Natural killer cell (primary cell): ENCODE data around the gene CAB39. TPM values are rescaled to one million over a fixed set of nuclear protein-coding genes. Genes with fewer than 3 reads are reported as not detected.

Source experiments
- ATAC-seq, 3 donors: fragments of 150-1000 bp in 2 of 3; fragments of 200-7000 bp in 1 of 3; cut with Tn5 transposase; 1 replicate in 1 of 3; 2 replicates in 2 of 3; pipeline ENCODE4 v1.10.0; 2021; ENCODE audit warnings: mild to moderate bottlenecking in 2 of 3, moderate library complexity in 2 of 3
- DNase-seq, 2 donors: peaks; one replicate each; pipeline versions ENCODE4 v3.0.0 to v3.0.0-alpha.2; 2013 to 2021; ENCODE audit warnings: mixed read lengths in 1 of 2
- H3K27ac ChIP-seq: one replicate; pipeline ENCODE4 v1.5.1; 2013; ENCODE audit warnings: mild to moderate bottlenecking, low read length
- H3K27me3 ChIP-seq: one replicate; pipeline ENCODE4 v1.6.1; 2013; ENCODE audit warnings: low read length; ENCODE audit not compliant: control insufficient read depth, insufficient read depth
- H3K36me3 ChIP-seq: one replicate; pipeline ENCODE4 v1.6.1; 2013; ENCODE audit warnings: low read length; ENCODE audit not compliant: control insufficient read depth, insufficient read depth
- H3K4me1 ChIP-seq: one replicate; pipeline ENCODE4 v1.6.1; 2013; ENCODE audit warnings: low read length; ENCODE audit not compliant: control insufficient read depth, insufficient read depth
- H3K4me3 ChIP-seq: one replicate; pipeline ENCODE4 v1.5.1; 2013; ENCODE audit warnings: low read length
- H3K9me3 ChIP-seq: one replicate; pipeline ENCODE4 v1.6.1; 2013; ENCODE audit warnings: low read length; ENCODE audit not compliant: control insufficient read depth, insufficient read depth
- H3K27ac Mint-ChIP-seq, 2 donors: one replicate each; pipeline ENCODE4 v1.8.0; 2022; ENCODE audit warnings: mild to moderate bottlenecking in 2 of 2, mixed read lengths in 2 of 2, moderate library complexity in 1 of 2
- H3K27me3 Mint-ChIP-seq, 2 donors: one replicate each; pipeline ENCODE4 v1.8.0; 2022; ENCODE audit warnings: low read depth in 2 of 2, mixed read lengths in 2 of 2
- H3K36me3 Mint-ChIP-seq: one replicate; pipeline ENCODE4 v1.8.0; 2022; ENCODE audit warnings: mixed read lengths
- H3K4me1 Mint-ChIP-seq, 2 donors: one replicate each; pipeline ENCODE4 v1.8.0; 2022; ENCODE audit warnings: mixed read lengths in 2 of 2
- H3K4me3 Mint-ChIP-seq: one replicate; pipeline ENCODE4 v1.8.0; 2022; ENCODE audit warnings: mild to moderate bottlenecking, moderate library complexity, mixed read lengths
- H3K9me3 Mint-ChIP-seq, 2 donors: one replicate each; pipeline ENCODE4 v1.8.0; 2022; ENCODE audit warnings: mixed read lengths in 2 of 2
- WGBS: methylation state at CpG from one replicate; pipeline ENCODE4 v1.1.7; 2013; ENCODE audit warnings: missing lambda C conversion rate; ENCODE audit not compliant: insufficient coverage; 5-methylcytosine and 5-hydroxymethylcytosine counted together
- intact Hi-C: fragments of 100-400 bp; cut with micrococcal nuclease; formaldehyde crosslinking; loops from one replicate; pipeline ENCODE4 v1.14.2; 2022
- total RNA-seq, 4 donors: library from RNA; stranded (reverse); fragments of 120-200 nt in 1 of 4; gene quantifications; one replicate each; pipeline versions ENCODE4 v1.2.3 to v1.2.4, GENCODE V29; 2013 to 2022
- TF ChIP-seq, protein P1 (sequence below): fragments of 200-600 bp; IDR thresholded peaks from one replicate; pipeline ENCODE4 v1.8.0; 2022; ENCODE audit warnings: antibody characterized with exemption

The CAB39 gene
- total RNA-seq, 3 donors from 2014 or later (not counting 1 experiment from before 2014, with no cell fraction given): 75.4 to 96.5 (median 90.5) TPM

- Mint-ChIP-seq H3K4me3 (peak overlapping the region; percentile 10), H3K4me1 (peaks cover 58 to 62% of the 10 kb centered on the region in 2 donors), H3K36me3 (peaks cover 5% of the 10 kb centered on the region), H3K27ac (peak overlapping the region; percentile 25 to 52), H3K27me3 (no peaks in the 10 kb centered on the region), H3K9me3 (no peaks in the 10 kb centered on the region)
- peak in 1 of 2 donors; percentile 58 for DNase-seq
- intact Hi-C loops: no loop called here
- no peaks in the 10 kb centered on the region for H3K27me3 ChIP-seq
- H3K36me3 ChIP-seq: peaks cover 13% of the 10 kb centered on the region
- H3K9me3 ChIP-seq: no peaks in the 10 kb centered on the region
- H3K4me1 ChIP-seq: peaks cover 13% of the 10 kb centered on the region
- whole genome bisulfite sequencing: 80% methylated on average over 4 of the region's 4 CpGs
- TF ChIP-seq, protein P1, sequence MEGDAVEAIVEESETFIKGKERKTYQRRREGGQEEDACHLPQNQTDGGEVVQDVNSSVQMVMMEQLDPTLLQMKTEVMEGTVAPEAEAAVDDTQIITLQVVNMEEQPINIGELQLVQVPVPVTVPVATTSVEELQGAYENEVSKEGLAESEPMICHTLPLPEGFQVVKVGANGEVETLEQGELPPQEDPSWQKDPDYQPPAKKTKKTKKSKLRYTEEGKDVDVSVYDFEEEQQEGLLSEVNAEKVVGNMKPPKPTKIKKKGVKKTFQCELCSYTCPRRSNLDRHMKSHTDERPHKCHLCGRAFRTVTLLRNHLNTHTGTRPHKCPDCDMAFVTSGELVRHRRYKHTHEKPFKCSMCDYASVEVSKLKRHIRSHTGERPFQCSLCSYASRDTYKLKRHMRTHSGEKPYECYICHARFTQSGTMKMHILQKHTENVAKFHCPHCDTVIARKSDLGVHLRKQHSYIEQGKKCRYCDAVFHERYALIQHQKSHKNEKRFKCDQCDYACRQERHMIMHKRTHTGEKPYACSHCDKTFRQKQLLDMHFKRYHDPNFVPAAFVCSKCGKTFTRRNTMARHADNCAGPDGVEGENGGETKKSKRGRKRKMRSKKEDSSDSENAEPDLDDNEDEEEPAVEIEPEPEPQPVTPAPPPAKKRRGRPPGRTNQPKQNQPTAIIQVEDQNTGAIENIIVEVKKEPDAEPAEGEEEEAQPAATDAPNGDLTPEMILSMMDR: no peak
- ATAC-seq: peak in 2 of 3 donors; percentile 36 to 58
- H3K27ac ChIP-seq: no peak overlapping the region
- H3K4me3 ChIP-seq: no peak overlapping the region
Observed at GRCh38 chr2:230773039-230773773, 60.6 kb downstream of the CAB39 start.

DNA sequence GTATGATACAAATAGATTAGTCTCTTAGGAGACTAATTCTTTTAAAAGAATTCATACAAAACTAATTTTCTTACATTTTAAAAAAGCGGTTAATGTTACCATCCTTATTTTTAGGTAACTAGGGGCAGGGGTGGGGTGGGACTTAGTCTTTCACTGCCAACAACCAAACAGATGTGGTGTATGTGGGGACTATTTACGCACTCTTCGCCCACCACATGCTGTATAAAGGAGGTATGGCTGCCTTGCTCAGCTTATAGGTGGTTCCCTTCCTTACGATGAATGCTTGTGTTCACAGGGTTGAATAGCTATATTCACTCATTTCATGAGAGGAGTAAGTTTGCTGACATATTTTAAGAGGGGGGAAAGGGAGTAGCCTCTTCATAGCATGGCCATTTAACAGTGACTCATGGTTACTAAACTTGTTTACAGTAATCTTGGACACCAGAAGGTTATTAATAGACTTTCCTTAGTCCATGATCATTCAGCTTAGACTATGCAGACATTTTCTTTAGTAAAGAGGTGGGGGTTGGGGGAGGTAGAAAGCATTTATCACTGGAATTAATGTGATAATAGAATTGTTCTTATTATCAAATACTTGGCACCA lies 61.8 kb downstream of the CAB39 start:
- peak in 1 of 3 donors; percentile 16 for ATAC-seq
- no peak overlapping the region for H3K27ac ChIP-seq
- DNase-seq: no peak
- no peak overlapping the region for H3K4me3 ChIP-seq
- Mint-ChIP-seq H3K36me3 (no peaks in the 10 kb centered on the region), H3K9me3 (no peaks in the 10 kb centered on the region), H3K4me1 (peaks cover 63 to 71% of the 10 kb centered on the region in 2 donors), H3K27me3 (no peaks in the 10 kb centered on the region), H3K27ac (no peak overlapping the region), H3K4me3 (no peak overlapping the region)
- H3K36me3 ChIP-seq: peaks cover 8% of the 10 kb centered on the region
- H3K27me3 ChIP-seq: no peaks in the 10 kb centered on the region
- peaks cover 19% of the 10 kb centered on the region for H3K4me1 ChIP-seq
- intact Hi-C loops: no loop called here
- H3K9me3 ChIP-seq: no peaks in the 10 kb centered on the region
- TF ChIP-seq, protein P1: no peak
- 100% methylated on average over 3 of the region's 4 CpGs for WGBS

DNA sequence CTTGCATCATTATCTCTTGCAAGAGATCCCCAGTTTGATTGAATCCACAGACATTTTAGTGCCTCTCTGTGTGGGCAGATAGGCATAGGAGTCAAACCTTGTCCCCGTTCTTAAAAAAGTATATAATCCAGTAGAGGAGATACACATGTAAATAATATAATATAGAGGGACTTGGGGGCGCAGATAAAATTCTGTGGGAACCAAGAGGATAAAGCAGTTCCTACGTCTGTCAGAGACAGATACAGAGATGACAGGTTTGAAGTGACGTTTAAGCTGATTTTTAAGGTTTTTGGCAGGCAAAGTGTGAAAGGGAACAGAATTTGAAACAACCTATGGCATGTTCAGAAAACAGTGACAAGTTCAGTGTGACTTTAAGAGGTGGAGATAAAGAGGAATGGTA lies 63.1 kb downstream of the CAB39 start:
- peaks cover 8% of the 10 kb centered on the region for H3K36me3 ChIP-seq
- no peaks in the 10 kb centered on the region for H3K27me3 Mint-ChIP-seq
- 92% methylated on average over 3 of the region's 4 CpGs for WGBS
- no peak overlapping the region for H3K4me3 ChIP-seq
- no peak overlapping the region for H3K27ac Mint-ChIP-seq
- H3K4me1 Mint-ChIP-seq: peaks cover 69 to 81% of the 10 kb centered on the region in 2 donors
- intact Hi-C loops: no loop called here
- no peaks in the 10 kb centered on the region for H3K9me3 Mint-ChIP-seq
- no peaks in the 10 kb centered on the region for H3K9me3 ChIP-seq
- TF ChIP-seq, protein P1: no peak
- H3K4me1 ChIP-seq: peaks cover 27% of the 10 kb centered on the region
- ATAC-seq: no peak
- no peak overlapping the region for H3K4me3 Mint-ChIP-seq
- no peaks in the 10 kb centered on the region for H3K36me3 Mint-ChIP-seq
- no peaks in the 10 kb centered on the region for H3K27me3 ChIP-seq
- no peak for DNase-seq
- no peak overlapping the region for H3K27ac ChIP-seq
